GM23248 (cell line): ENCODE data around the gene LMF1. TPM values are rescaled to one million over a fixed set of nuclear protein-coding genes. Genes with fewer than 3 reads are reported as not detected.

ENCODE experiments used
- DNase-seq: peaks from one replicate; pipeline ENCODE4 v3.0.0-alpha.2; 2015
- H2AFZ ChIP-seq: fragments of 200-600 bp; sonication (generic); 2 replicates; pipeline ENCODE4 v1.6.1; 2016; ENCODE audit warnings: antibody characterized with exemption
- H3F3A ChIP-seq: fragments of 200-600 bp; sonication (generic); 2 replicates; pipeline ENCODE4 v1.6.1; 2016; ENCODE audit warnings: mild to moderate bottlenecking, antibody characterized with exemption, mixed run types; ENCODE audit not compliant: insufficient read depth
- H3K27ac ChIP-seq: fragments of 200-600 bp; sonication (generic); 2 replicates; pipeline ENCODE4 v1.5.1; 2016; ENCODE audit warnings: mild to moderate bottlenecking
- H3K27me3 ChIP-seq: fragments of 200-600 bp; sonication (generic); replicated peaks from 2 replicates; pipeline ENCODE4 v1.6.1; 2016; ENCODE audit warnings: mild to moderate bottlenecking; ENCODE audit not compliant: insufficient read depth
- H3K36me3 ChIP-seq: fragments of 200-600 bp; sonication (generic); 2 replicates; pipeline ENCODE4 v1.6.1; 2016; ENCODE audit warnings: low read depth, mild to moderate bottlenecking
- H3K4me1 ChIP-seq: fragments of 200-600 bp; sonication (generic); 2 replicates; pipeline ENCODE4 v1.6.1; 2016; ENCODE audit warnings: mild to moderate bottlenecking; ENCODE audit not compliant: insufficient read depth
- H3K4me2 ChIP-seq: fragments of 200-600 bp; sonication (generic); one replicate; pipeline ENCODE4 v1.6.1; 2016; ENCODE audit warnings: mild to moderate bottlenecking; ENCODE audit not compliant: unreplicated experiment
- H3K4me3 ChIP-seq: fragments of 200-600 bp; sonication (generic); 2 replicates; pipeline ENCODE4 v1.5.1; 2016; ENCODE audit warnings: mild to moderate bottlenecking
- H3K79me2 ChIP-seq: fragments of 200-600 bp; sonication (generic); 2 replicates; pipeline ENCODE4 v1.6.1; 2016; ENCODE audit warnings: mild to moderate bottlenecking; ENCODE audit not compliant: insufficient read depth
- H3K9ac ChIP-seq: fragments of 200-600 bp; sonication (generic); 2 replicates; pipeline ENCODE4 v1.6.1; 2016; ENCODE audit warnings: mild to moderate bottlenecking
- H3K9me2 ChIP-seq: fragments of 200-600 bp; sonication (generic); 2 replicates; pipeline ENCODE4 v1.6.1; 2016; ENCODE audit warnings: mixed run types, mild to moderate bottlenecking, moderate library complexity; ENCODE audit not compliant: insufficient read depth
- H3K9me3 ChIP-seq: fragments of 200-600 bp; sonication (generic); one replicate; pipeline ENCODE4 v1.6.1; 2017; ENCODE audit warnings: low read depth
- H4K20me1 ChIP-seq: fragments of 200-600 bp; sonication (generic); 2 replicates; pipeline ENCODE4 v1.6.0; 2016; ENCODE audit not compliant: insufficient read depth
- EZH2 ChIP-seq: fragments of 200-600 bp; sonication (generic); IDR thresholded peaks from 2 replicates; pipeline ENCODE4 v1.6.1; 2018; ENCODE audit warnings: antibody characterized with exemption, mild to moderate bottlenecking; ENCODE audit not compliant: insufficient read depth, poor library complexity, severe bottlenecking
- EZH2phosphoT487 ChIP-seq: fragments of 200-600 bp; sonication (generic); IDR thresholded peaks from 2 replicates; pipeline ENCODE4 v1.6.1; 2018; ENCODE audit warnings: antibody characterized with exemption, moderate library complexity, mild to moderate bottlenecking, low read depth; ENCODE audit not compliant: insufficient read depth
- WGBS, 2 experiments: methylation state at CpG; one replicate each; pipeline ENCODE4 v1.1.6; 2015 to 2017; ENCODE audit warnings: low lambda C conversion rate in 2 of 2, low coverage in 1 of 2; ENCODE audit errors: missing lambda C conversion rate in 2 of 2; 5-methylcytosine and 5-hydroxymethylcytosine counted together
- in situ Hi-C: fragments of 300-500 bp; cut with MboI; formaldehyde crosslinking; loops from 2 replicates; pipeline ENCODE4 v1.15.0; 2020
- polyA plus RNA-seq: library from polyadenylated mRNA; unstranded; fragments of >200 nt; fragmentation: Nextera tagmentation; extraction: Ambion mirVana; gene quantifications from 2 replicates; pipeline ENCODE4 v1.2.1, GENCODE V29; 2016
- total RNA-seq: library from RNA; depleted of rRNA; stranded (reverse); fragments of >200 nt; shearing (Covaris generic); gene quantifications from 2 replicates; pipeline ENCODE4 v1.2.3, GENCODE V29; 2014

The LMF1 gene
- total and polyA plus RNA-seq, 2 experiments from 2014 or later, result 23.1 to 53.0 TPM

DNA sequence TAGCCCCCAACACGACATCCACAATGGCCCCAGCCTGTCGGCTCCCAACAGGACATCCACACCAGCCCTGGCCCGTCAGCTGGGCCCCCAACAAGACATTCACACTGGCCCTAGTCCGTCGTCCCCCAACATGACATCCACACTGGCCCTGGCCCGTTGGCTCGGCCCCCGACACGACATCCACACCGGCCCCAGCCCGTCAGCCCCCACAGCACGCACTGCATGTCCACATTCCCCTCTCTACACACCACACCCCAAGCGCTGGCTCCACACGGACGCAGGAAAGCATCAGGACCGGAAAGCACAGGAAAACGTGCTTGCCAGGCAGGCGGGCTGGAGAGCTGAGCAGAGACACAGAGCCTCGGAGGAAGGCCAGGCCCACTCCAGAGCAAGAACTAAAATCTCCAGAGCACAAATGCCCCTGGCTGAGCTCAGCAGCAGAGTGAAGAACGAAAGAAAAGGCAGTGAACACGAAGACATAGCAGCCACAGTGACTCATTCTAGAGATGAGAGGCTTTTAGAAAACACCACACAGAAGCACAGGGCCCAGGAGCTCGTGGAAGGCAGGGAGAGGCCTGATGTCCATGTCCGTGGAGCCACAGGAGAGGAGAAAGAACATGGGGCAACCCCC lies 50.6 kb downstream of the LMF1 start:
- Histone ChIP-seq H3K9ac (peak overlapping the region; percentile 61), H3K27ac (peak overlapping the region; percentile 71), H3K4me2 (peak overlapping the region; percentile 49), H2AFZ (peak overlapping the region; percentile 70), H3K9me2 (no peaks in the 10 kb centered on the region), H3K27me3 (no peaks in the 10 kb centered on the region), H4K20me1 (no peaks in the 10 kb centered on the region), H3K4me1 (peaks cover 15% of the 10 kb centered on the region), H3K36me3 (no peaks in the 10 kb centered on the region), H3K79me2 (no peaks in the 10 kb centered on the region), H3K4me3 (no peak overlapping the region), H3F3A (peaks cover 12% of the 10 kb centered on the region; the same call in 1 of the 2 replicates), H3K9me3 (no peaks in the 10 kb centered on the region)
- TF ChIP-seq EZH2, result no peak
- no peak for TF ChIP-seq EZH2phosphoT487
- in situ Hi-C loops, result no loop called here
- WGBS, 2 experiments, result 19 to 22% methylated on average over 22 to 23 of the region's 23 CpGs
- peak; percentile 82 for DNase-seq

DNA sequence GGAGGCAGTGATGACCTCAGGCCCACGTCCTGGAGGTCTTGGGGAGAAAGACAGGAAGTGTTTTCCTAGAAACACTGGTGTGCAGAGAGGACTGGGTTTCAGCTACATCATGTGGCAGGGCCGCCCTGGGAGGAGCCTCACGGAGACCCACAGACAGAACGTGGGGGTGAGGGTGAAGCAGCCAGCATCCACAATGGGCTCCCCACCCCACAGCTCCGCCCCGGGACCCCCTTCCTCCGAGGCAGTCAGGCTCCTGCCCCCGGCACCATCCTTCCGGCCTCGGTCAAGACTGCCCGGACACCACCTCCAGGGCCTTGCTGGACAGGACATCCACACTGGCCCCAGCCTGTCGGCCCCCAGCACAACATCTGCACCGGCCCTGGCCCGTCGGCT lies 51.1 kb downstream of the LMF1 start:
- no peak for TF ChIP-seq EZH2
- TF ChIP-seq EZH2phosphoT487, result no peak
- Histone ChIP-seq H3K9ac (peak overlapping the region; percentile 61), H4K20me1 (no peaks in the 10 kb centered on the region), H3K9me3 (no peaks in the 10 kb centered on the region), H3F3A (peaks cover 12% of the 10 kb centered on the region; the same call in 1 of the 2 replicates), H3K4me2 (no peak overlapping the region), H3K79me2 (no peaks in the 10 kb centered on the region), H3K27me3 (no peaks in the 10 kb centered on the region), H3K9me2 (no peaks in the 10 kb centered on the region), H3K36me3 (no peaks in the 10 kb centered on the region), H2AFZ (peak overlapping the region; percentile 70), H3K4me1 (peaks cover 15% of the 10 kb centered on the region), H3K4me3 (no peak overlapping the region), H3K27ac (peak overlapping the region; percentile 71)
- DNase-seq, result no peak
- in situ Hi-C loops, result no loop called here
- WGBS, 2 experiments, result 92 to 100% methylated on average over 6 to 15 of the region's 15 CpGs

DNA sequence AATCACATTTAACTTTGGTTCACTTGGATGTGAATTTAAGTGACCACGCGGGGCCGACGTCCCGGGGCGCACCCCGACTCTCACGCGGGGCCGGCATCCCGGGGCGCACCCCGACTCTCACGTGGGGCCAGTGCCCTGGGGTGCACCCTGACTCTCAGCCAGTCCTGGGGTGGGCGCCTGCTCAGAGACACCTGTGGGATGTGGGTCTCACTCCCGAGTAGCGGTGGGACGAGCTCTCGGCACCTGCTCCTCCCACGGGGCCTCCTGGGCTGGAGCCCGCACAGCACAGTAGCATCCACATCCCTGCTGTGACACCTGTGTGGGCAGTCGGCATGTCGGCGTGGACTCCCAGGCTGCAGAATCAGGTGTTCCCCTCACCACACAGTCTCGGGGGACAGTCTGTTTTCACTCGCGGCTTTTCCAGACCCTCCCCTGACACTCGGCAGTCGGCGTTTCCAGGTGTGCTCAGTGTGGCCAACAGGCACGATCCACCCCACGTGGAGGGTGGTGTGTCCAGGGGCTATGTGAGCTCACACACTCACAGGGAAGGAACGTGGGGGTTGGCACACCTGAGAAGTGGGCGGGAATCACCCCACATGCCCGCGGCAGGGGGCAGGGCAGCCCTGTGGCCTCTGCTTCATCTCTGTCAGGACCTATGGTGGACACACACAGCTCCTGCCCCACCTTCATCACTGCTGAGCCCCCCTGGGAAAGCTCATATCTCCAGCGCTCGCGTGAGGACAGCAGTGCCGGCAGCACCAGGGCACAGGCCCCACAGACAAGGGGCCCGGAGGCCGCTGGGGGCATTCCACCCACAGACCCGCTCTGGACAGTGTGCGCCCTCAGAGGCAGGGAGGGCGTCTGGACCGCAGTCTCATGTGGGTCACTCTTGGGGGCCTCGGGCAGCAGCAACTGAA lies 51.8 kb downstream of the LMF1 start:
- Histone ChIP-seq H3K79me2 (no peaks in the 10 kb centered on the region), H3K9ac (no peak overlapping the region), H3K27me3 (no peaks in the 10 kb centered on the region), H3K4me3 (no peak overlapping the region), H3K36me3 (no peaks in the 10 kb centered on the region), H3K9me2 (no peaks in the 10 kb centered on the region), H2AFZ (no peak overlapping the region), H3K27ac (no peak overlapping the region), H3F3A (peaks cover 12% of the 10 kb centered on the region; the same call in 1 of the 2 replicates), H4K20me1 (no peaks in the 10 kb centered on the region), H3K9me3 (no peaks in the 10 kb centered on the region), H3K4me2 (no peak overlapping the region), H3K4me1 (peaks cover 15% of the 10 kb centered on the region)
- no peak for TF ChIP-seq EZH2phosphoT487
- TF ChIP-seq EZH2, result no peak
- DNase-seq, result no peak
- in situ Hi-C loops, result no loop called here
- WGBS, 2 experiments, result 92% methylated on average over 42 to 46 of the region's 47 CpGs

DNA sequence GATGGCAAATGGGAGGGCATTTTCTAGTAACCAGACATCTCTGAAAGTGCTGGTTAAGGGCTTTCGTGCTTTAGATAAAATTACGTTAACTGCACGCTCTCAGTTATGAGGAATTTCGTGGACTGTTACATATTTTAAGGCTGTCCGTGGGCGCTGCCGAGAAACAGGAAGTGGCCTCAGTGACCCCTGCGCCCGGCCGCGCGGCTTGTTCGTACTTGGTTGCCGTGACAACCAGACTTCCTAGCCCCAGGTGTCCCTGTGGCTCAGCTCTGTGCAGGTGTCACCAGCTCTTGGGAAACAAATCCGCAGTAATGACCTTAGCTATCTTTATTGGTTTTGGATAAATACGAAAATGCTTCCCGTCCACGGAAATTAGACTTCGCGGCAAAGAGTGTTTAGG lies 52.7 kb downstream of the LMF1 start:
- no peak overlapping the region for H3K4me2 ChIP-seq
- peaks cover 12% of the 10 kb centered on the region; the same call in 1 of the 2 replicates for H3F3A ChIP-seq
- H3K9me2 ChIP-seq, result no peaks in the 10 kb centered on the region
- no peak for DNase-seq
- H3K27me3 ChIP-seq, result no peaks in the 10 kb centered on the region
- no peak overlapping the region for H2AFZ ChIP-seq
- 84 to 89% methylated on average over 20 of the region's 20 CpGs for WGBS, 2 experiments
- H3K4me1 ChIP-seq, result peaks cover 15% of the 10 kb centered on the region
- no peaks in the 10 kb centered on the region for H3K36me3 ChIP-seq
- in situ Hi-C loops, result no loop called here
- no peaks in the 10 kb centered on the region for H4K20me1 ChIP-seq
- H3K27ac ChIP-seq, result no peak overlapping the region
- TF ChIP-seq EZH2 (no peak), EZH2phosphoT487 (no peak)
- H3K9me3 ChIP-seq, result no peaks in the 10 kb centered on the region
- no peak overlapping the region for H3K4me3 ChIP-seq
- H3K9ac ChIP-seq, result no peak overlapping the region
- no peaks in the 10 kb centered on the region for H3K79me2 ChIP-seq
